ENCODE data around the gene DMD.
"Not testable (repeated sequence)": the region's sequence is repeated elsewhere in the genome, so short reads cannot be mapped to it uniquely, and the experiment has no call there.

DNA sequence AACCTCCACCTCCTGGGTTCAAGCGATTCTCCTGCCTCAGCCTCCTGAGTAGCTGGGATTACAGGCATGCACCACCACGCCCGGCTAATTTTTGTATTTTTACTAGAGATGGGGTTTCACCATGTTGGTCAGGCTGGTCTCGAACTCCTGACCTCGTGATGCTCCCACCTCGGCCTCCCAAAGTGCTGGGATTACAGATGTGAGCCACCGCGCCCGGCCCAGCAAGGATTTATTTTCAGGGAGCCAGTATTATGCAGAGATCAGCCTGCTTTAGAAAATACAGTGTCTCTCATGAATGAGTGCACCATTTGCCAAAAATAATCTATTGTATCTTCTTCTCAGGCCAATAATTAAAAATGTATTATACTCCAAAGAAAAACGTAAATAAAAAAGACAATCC, 26.5 kb downstream of the DMD start:
- TF ChIP-seq, protein P1, sequence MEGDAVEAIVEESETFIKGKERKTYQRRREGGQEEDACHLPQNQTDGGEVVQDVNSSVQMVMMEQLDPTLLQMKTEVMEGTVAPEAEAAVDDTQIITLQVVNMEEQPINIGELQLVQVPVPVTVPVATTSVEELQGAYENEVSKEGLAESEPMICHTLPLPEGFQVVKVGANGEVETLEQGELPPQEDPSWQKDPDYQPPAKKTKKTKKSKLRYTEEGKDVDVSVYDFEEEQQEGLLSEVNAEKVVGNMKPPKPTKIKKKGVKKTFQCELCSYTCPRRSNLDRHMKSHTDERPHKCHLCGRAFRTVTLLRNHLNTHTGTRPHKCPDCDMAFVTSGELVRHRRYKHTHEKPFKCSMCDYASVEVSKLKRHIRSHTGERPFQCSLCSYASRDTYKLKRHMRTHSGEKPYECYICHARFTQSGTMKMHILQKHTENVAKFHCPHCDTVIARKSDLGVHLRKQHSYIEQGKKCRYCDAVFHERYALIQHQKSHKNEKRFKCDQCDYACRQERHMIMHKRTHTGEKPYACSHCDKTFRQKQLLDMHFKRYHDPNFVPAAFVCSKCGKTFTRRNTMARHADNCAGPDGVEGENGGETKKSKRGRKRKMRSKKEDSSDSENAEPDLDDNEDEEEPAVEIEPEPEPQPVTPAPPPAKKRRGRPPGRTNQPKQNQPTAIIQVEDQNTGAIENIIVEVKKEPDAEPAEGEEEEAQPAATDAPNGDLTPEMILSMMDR (IDR thresholded peaks at IDR 0.05; ENCODE audit: low read length), result not testable (repeated sequence)
- not testable (repeated sequence) for TF ChIP-seq EZH2 (optimal IDR thresholded peaks at IDR 0.05; ENCODE audit: low read depth, low read length)

Data from MM.1S (cell line).